ENCODE measurements around the gene OR11G2. TPM values are rescaled to one million over a fixed set of nuclear protein-coding genes. Genes with fewer than 3 reads are reported as not detected.
"Not testable (repeated sequence)": the region's sequence is repeated elsewhere in the genome, so short reads cannot be mapped to it uniquely, and the experiment has no call there.

Gene OR11G2
- total and polyA plus RNA-seq, 12 donors: not detected

GRCh38 chr14:20219033-20219432 lies 28.3 kb downstream of the OR11G2 start:
- no peak for DNase-seq
- no peaks in the 10 kb centered on the region for H3K9me3 ChIP-seq (replicated peaks in 1 of 3)
- TF ChIP-seq POLR2A (IDR thresholded peaks at IDR 0.05) (no peak), CTCF (IDR thresholded peaks at IDR 0.05) (no peak)
- no peaks in the 10 kb centered on the region for H3K4me1 ChIP-seq (replicated peaks in 1 of 2)
- intact Hi-C loops (cut with DNase I): no loop called here
- H3K27me3 ChIP-seq: no peaks in the 10 kb centered on the region
- no peak overlapping the region for H3K27ac ChIP-seq
- no peaks in the 10 kb centered on the region for H3K36me3 ChIP-seq (replicated peaks in 1 of 2)
- WGBS, 4 donors: 35 to 62% (median 44%) methylated on average over 3 to 4 of the region's 4 CpGs
- H3K4me3 ChIP-seq: no peak overlapping the region

GRCh38 chr14:20223410-20223809 lies 32.7 kb downstream of the OR11G2 start, which contains the start of gene OR11H6:
Gene OR11H6 (plus strand): TSS chr14:20223710. CDS start chr14:20223710, 0 bp downstream.
- H3K27me3 ChIP-seq: no peaks in the 10 kb centered on the region
- H3K27ac ChIP-seq: no peak within 1 kb of the TSS
- H3K9me3 ChIP-seq (replicated peaks in 1 of 3): no peaks in the 10 kb centered on the region
- no peaks in the 10 kb centered on the region for H3K36me3 ChIP-seq (replicated peaks in 1 of 2)
- intact Hi-C loops (cut with DNase I): no loop called here
- TF ChIP-seq CTCF (IDR thresholded peaks at IDR 0.05): no peak
- no peak for TF ChIP-seq POLR2A (IDR thresholded peaks at IDR 0.05)
- no peak for DNase-seq
- H3K4me3 ChIP-seq: no peak within 1 kb of the TSS
- no peaks in the 10 kb centered on the region for H3K4me1 ChIP-seq (replicated peaks in 1 of 2)
- 22 to 43% (median 31%) methylated on average over 2 of the region's 2 CpGs for WGBS, 4 donors

DNA sequence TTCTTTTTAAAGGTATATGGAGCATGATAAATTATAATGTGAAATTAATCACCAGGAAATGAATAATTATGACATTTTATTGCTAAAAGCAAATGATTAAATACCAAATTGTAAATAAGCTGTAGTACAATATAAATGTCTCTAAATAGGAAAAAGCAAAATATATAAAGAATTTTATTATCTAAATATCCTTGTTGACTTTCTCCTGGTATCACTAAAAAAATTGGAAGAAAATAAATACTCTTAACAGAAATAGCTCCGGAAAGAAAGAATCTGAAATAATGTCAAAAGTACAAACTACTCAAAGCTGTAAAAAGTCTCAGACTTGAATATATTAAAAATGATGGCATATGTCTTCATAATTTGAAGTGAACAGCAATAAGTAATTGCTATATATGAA lies 38.0 kb downstream of the OR11G2 start, which contains the start of gene OR11H7:
Gene OR11H7, plus strand, starts transcription at position 301 of the 400 bp plus-strand sequence.
- H3K4me3 ChIP-seq: no peak within 1 kb of the TSS
- 50 to 65% (median 53%) methylated on average over 1 of the region's 1 CpG for WGBS, 4 donors
- no peaks in the 10 kb centered on the region for H3K4me1 ChIP-seq (replicated peaks in 1 of 2)
- TF ChIP-seq CTCF (IDR thresholded peaks at IDR 0.05) (no peak), POLR2A (IDR thresholded peaks at IDR 0.05) (no peak)
- no peaks in the 10 kb centered on the region for H3K9me3 ChIP-seq (replicated peaks in 1 of 3)
- intact Hi-C loops (cut with DNase I): no loop called here
- DNase-seq: no peak
- no peaks in the 10 kb centered on the region for H3K27me3 ChIP-seq
- no peak within 1 kb of the TSS for H3K27ac ChIP-seq
- no peaks in the 10 kb centered on the region for H3K36me3 ChIP-seq (replicated peaks in 1 of 2)

GRCh38 chr14:20235415-20235814 lies 44.7 kb downstream of the OR11G2 start:
- DNase-seq; H3K4me3 ChIP-seq; H3K4me1 ChIP-seq (replicated peaks in 1 of 2); H3K27me3 ChIP-seq; H3K27ac ChIP-seq; H3K9me3 ChIP-seq (replicated peaks in 1 of 3); H3K36me3 ChIP-seq (replicated peaks in 1 of 2); intact Hi-C loops (cut with DNase I): not testable (repeated sequence)
- 76 to 93% (median 81%) methylated on average over 2 to 4 of the region's 4 CpGs for WGBS, 4 donors

- no peak for TF ChIP-seq POLR2A (IDR thresholded peaks at IDR 0.05)
- TF ChIP-seq CTCF (IDR thresholded peaks at IDR 0.05): no peak
- no peaks in the 10 kb centered on the region for H3K36me3 ChIP-seq (replicated peaks in 1 of 2)
- no peak for DNase-seq
- no peak overlapping the region for H3K27ac ChIP-seq
- WGBS, 4 donors: 53 to 64% (median 58%) methylated on average over 3 of the region's 3 CpGs
- no peaks in the 10 kb centered on the region for H3K27me3 ChIP-seq
- H3K9me3 ChIP-seq (replicated peaks in 1 of 3): no peaks in the 10 kb centered on the region
- intact Hi-C loops (cut with DNase I): no loop called here
- no peaks in the 10 kb centered on the region for H3K4me1 ChIP-seq (replicated peaks in 1 of 2)
- H3K4me3 ChIP-seq: no peak overlapping the region
These were observed 57.0 kb downstream of the OR11G2 start for GRCh38 chr14:20247646-20248246.
